DOHH2 (cell line): Measurements from ENCODE around the gene MMP21.

ENCODE experiments used
- H3F3A ChIP-seq: fragments of 200-600 bp; sonication (generic), shearing (Covaris generic); 2 replicates; pipeline ENCODE4 v1.6.0; 2016; ENCODE audit warnings: antibody characterized with exemption, mild to moderate bottlenecking; ENCODE audit not compliant: control insufficient read depth, insufficient read depth
- H3K27ac ChIP-seq: fragments of 200-600 bp; sonication (generic); 2 replicates; pipeline ENCODE4 v1.5.1; 2014; ENCODE audit warnings: low read depth, mild to moderate bottlenecking, low read length, moderate library complexity
- H3K27me3 ChIP-seq: fragments of 200-600 bp; sonication (generic); 2 replicates; pipeline ENCODE4 v1.6.1; 2014; ENCODE audit warnings: mild to moderate bottlenecking, low read length, mixed read lengths; ENCODE audit not compliant: control insufficient read depth
- H3K36me3 ChIP-seq: fragments of 200-600 bp; sonication (generic); 2 replicates; pipeline ENCODE4 v1.6.1; 2014; ENCODE audit warnings: mild to moderate bottlenecking, low read length, moderate library complexity, mixed read lengths; ENCODE audit not compliant: control insufficient read depth
- H3K4me1 ChIP-seq: fragments of 200-600 bp; sonication (generic); 2 replicates; pipeline ENCODE4 v1.6.1; 2014; ENCODE audit warnings: mild to moderate bottlenecking, low read length, mixed read lengths; ENCODE audit not compliant: control insufficient read depth
- H3K4me2 ChIP-seq: fragments of 200-600 bp; sonication (generic); 2 replicates; pipeline ENCODE4 v1.6.0; 2014; ENCODE audit warnings: mild to moderate bottlenecking, low read length, moderate library complexity
- H3K4me3 ChIP-seq: fragments of 200-600 bp; sonication (generic); 2 replicates; pipeline ENCODE4 v1.5.1; 2014; ENCODE audit warnings: mild to moderate bottlenecking, low read length, mixed read lengths
- H3K79me2 ChIP-seq: fragments of 200-600 bp; sonication (generic); 2 replicates; pipeline ENCODE4 v1.6.1; 2014; ENCODE audit warnings: mild to moderate bottlenecking, low read length, mixed read lengths; ENCODE audit not compliant: control insufficient read depth
- H3K9me2 ChIP-seq: fragments of 200-600 bp; sonication (generic); replicated peaks from 2 replicates; pipeline ENCODE4 v1.6.1; 2014; ENCODE audit warnings: mild to moderate bottlenecking, low read length, mixed read lengths; ENCODE audit not compliant: control insufficient read depth
- H3K9me3 ChIP-seq: fragments of 200-600 bp; sonication (generic); 2 replicates; pipeline ENCODE4 v1.6.1; 2014; ENCODE audit warnings: antibody characterized with exemption, low read length, mixed read lengths; ENCODE audit not compliant: control insufficient read depth, insufficient read depth
- H4K20me1 ChIP-seq: fragments of 200-600 bp; sonication (generic); 2 replicates; pipeline ENCODE4 v1.6.0; 2014; ENCODE audit warnings: low read depth, mild to moderate bottlenecking, antibody characterized with exemption, low read length, moderate library complexity; ENCODE audit not compliant: control insufficient read depth, insufficient read depth
- CTCF ChIP-seq: fragments of 200-600 bp; sonication (generic); IDR thresholded peaks from one replicate; pipeline ENCODE4 v1.5.1; 2014; ENCODE audit warnings: antibody characterized with exemption, mild to moderate bottlenecking, low read depth, low read length; ENCODE audit not compliant: poor library complexity, severe bottlenecking
- EZH2phosphoT487 ChIP-seq: fragments of 200-600 bp; sonication (generic); IDR thresholded peaks from 2 replicates; pipeline ENCODE4 v1.6.1; 2017; ENCODE audit warnings: borderline replicate concordance, mild to moderate bottlenecking, antibody characterized with exemption, low read length, moderate library complexity, mixed read lengths

Gene MMP21

GRCh38 chr10:125811251-125811650 lies 35.6 kb upstream of the MMP21 start:
- TF ChIP-seq CTCF (no peak), EZH2phosphoT487 (no peak)
- no peak overlapping the region for H3K4me2 ChIP-seq
- H3K36me3 ChIP-seq = peaks cover 54% of the 10 kb centered on the region
- no peaks in the 10 kb centered on the region for H3K4me1 ChIP-seq
- H3K9me2 ChIP-seq = no peaks in the 10 kb centered on the region
- no peak overlapping the region for H3K4me3 ChIP-seq
- no peaks in the 10 kb centered on the region for H3F3A ChIP-seq
- no peaks in the 10 kb centered on the region for H3K9me3 ChIP-seq
- H3K79me2 ChIP-seq = no peaks in the 10 kb centered on the region
- no peaks in the 10 kb centered on the region for H4K20me1 ChIP-seq
- H3K27ac ChIP-seq = no peak overlapping the region
- H3K27me3 ChIP-seq = no peaks in the 10 kb centered on the region

GRCh38 chr10:125808047-125808446 lies 32.4 kb upstream of the MMP21 start:
- Histone ChIP-seq H3F3A (no peaks in the 10 kb centered on the region), H3K27ac (no peak overlapping the region), H4K20me1 (no peaks in the 10 kb centered on the region), H3K27me3 (no peaks in the 10 kb centered on the region), H3K79me2 (no peaks in the 10 kb centered on the region), H3K4me2 (no peak overlapping the region), H3K4me3 (no peak overlapping the region), H3K4me1 (no peaks in the 10 kb centered on the region), H3K36me3 (peaks cover 42% of the 10 kb centered on the region), H3K9me2 (no peaks in the 10 kb centered on the region), H3K9me3 (no peaks in the 10 kb centered on the region)
- TF ChIP-seq CTCF = no peak
- TF ChIP-seq EZH2phosphoT487 = no peak

GRCh38 chr10:125802739-125803138 lies 27.1 kb upstream of the MMP21 start:
- H4K20me1 ChIP-seq = no peaks in the 10 kb centered on the region
- H3K36me3 ChIP-seq = peaks cover 20% of the 10 kb centered on the region
- no peaks in the 10 kb centered on the region for H3K79me2 ChIP-seq
- TF ChIP-seq EZH2phosphoT487 (no peak), CTCF (no peak)
- H3K4me1 ChIP-seq = no peaks in the 10 kb centered on the region
- no peaks in the 10 kb centered on the region for H3K9me3 ChIP-seq
- no peak overlapping the region for H3K27ac ChIP-seq
- H3F3A ChIP-seq = no peaks in the 10 kb centered on the region
- no peaks in the 10 kb centered on the region for H3K27me3 ChIP-seq
- H3K4me2 ChIP-seq = no peak overlapping the region
- no peaks in the 10 kb centered on the region for H3K9me2 ChIP-seq
- H3K4me3 ChIP-seq = no peak overlapping the region

- peaks cover 18% of the 10 kb centered on the region for H3K36me3 ChIP-seq
- no peak overlapping the region for H3K4me2 ChIP-seq
- no peaks in the 10 kb centered on the region for H3K9me3 ChIP-seq
- H3K79me2 ChIP-seq = no peaks in the 10 kb centered on the region
- H3K4me1 ChIP-seq = no peaks in the 10 kb centered on the region
- no peaks in the 10 kb centered on the region for H3F3A ChIP-seq
- H4K20me1 ChIP-seq = no peaks in the 10 kb centered on the region
- no peaks in the 10 kb centered on the region for H3K27me3 ChIP-seq
- H3K4me3 ChIP-seq = no peak overlapping the region
- H3K27ac ChIP-seq = no peak overlapping the region
- H3K9me2 ChIP-seq = no peaks in the 10 kb centered on the region
- no peak for TF ChIP-seq CTCF
- TF ChIP-seq EZH2phosphoT487 = no peak
These were observed 26.5 kb upstream of the MMP21 start for GRCh38 chr10:125802131-125802530.
